Fibroblast of lung (primary cell): ENCODE measurements around the gene FHDC1.

ENCODE experiments used
- CTCF ChIP-seq, 2 donors: IDR thresholded peaks in 1 of 2; conservative IDR thresholded peaks in 1 of 2; 1 replicate in 1 of 2; 2 replicates in 1 of 2; pipeline ENCODE4 v1.5.1; 2011 to 2012; ENCODE audit warnings: low read length in 2 of 2, control low read depth in 1 of 2, inconsistent platforms in 1 of 2, low read depth in 1 of 2, mild to moderate bottlenecking in 1 of 2
- EZH2 ChIP-seq: IDR thresholded peaks from 2 replicates; pipeline ENCODE4 v1.5.1; 2012; ENCODE audit warnings: low read length, control low read depth, mild to moderate bottlenecking; ENCODE audit errors: missing control alignments

GRCh38 chr4:152887981-152888380 lies 48.1 kb upstream of the FHDC1 start:
- TF ChIP-seq CTCF (conservative IDR thresholded peaks at IDR 0.05 in 1 of 2, IDR thresholded peaks at IDR 0.05 in 1 of 2; ENCODE audit: low read depth in 1 of 2, low read length in 2 of 2): no peak
- no peak for TF ChIP-seq EZH2
